Keratinocyte (primary cell): ENCODE measurements around the gene DNAH10. TPM values are rescaled to one million over a fixed set of nuclear protein-coding genes. Genes with fewer than 3 reads are reported as not detected.

Experiments used
- DNase-seq: peaks from one replicate; pipeline ENCODE4 v3.0.0-alpha.2; 2011; ENCODE audit warnings: low read depth, missing footprints, low spot score
- FAIRE-seq: peaks from 2 replicates; lab custom pipeline; 2011; peaks lifted over from hg19 to GRCh38; lab: Jason Lieb, UNC
- H2AFZ ChIP-seq: 2 replicates; pipeline ENCODE4 v1.6.0; 2012; ENCODE audit warnings: low read length, control low read depth, inconsistent platforms; ENCODE audit not compliant: control insufficient read depth
- H3K27ac ChIP-seq: 2 replicates; pipeline ENCODE4 v1.5.1; 2011; ENCODE audit warnings: low read length; ENCODE audit not compliant: control insufficient read depth, insufficient read depth
- H3K27me3 ChIP-seq: 3 replicates; pipeline ENCODE4 v1.6.0; 2011; ENCODE audit warnings: low read length; ENCODE audit not compliant: control insufficient read depth, insufficient read depth; ENCODE audit errors: extremely low read depth
- H3K36me3 ChIP-seq, 2 experiments: 2 replicates in 1 of 2; 3 replicates in 1 of 2; pipeline ENCODE4 v1.5.1; 2011; ENCODE audit warnings: low read length in 2 of 2, mild to moderate bottlenecking in 1 of 2; ENCODE audit not compliant: control insufficient read depth in 2 of 2, insufficient read depth in 2 of 2; ENCODE audit errors: extremely low read depth in 1 of 2
- H3K4me1 ChIP-seq: 3 replicates; pipeline ENCODE4 v1.5.1; 2011; ENCODE audit warnings: low read length; ENCODE audit not compliant: control insufficient read depth, insufficient read depth; ENCODE audit errors: extremely low read depth
- H3K4me2 ChIP-seq: 3 replicates; pipeline ENCODE4 v1.6.0; 2011; ENCODE audit warnings: low read depth, low read length; ENCODE audit not compliant: control insufficient read depth, insufficient read depth; ENCODE audit errors: extremely low read depth
- H3K4me3 ChIP-seq, 3 experiments: fragments of 200-600 bp in 1 of 3; sonication (generic) in 1 of 3; 2 replicates in 2 of 3; 3 replicates in 1 of 3; pipeline ENCODE4 v1.5.1; 2011 to 2016; ENCODE audit warnings: low read length in 3 of 3, mild to moderate bottlenecking in 3 of 3, control low read depth in 2 of 3, inconsistent platforms in 1 of 3, low read depth in 1 of 3, mixed read lengths in 1 of 3, mixed run types in 1 of 3, moderate library complexity in 1 of 3; ENCODE audit not compliant: control insufficient read depth in 2 of 3, insufficient read depth in 2 of 3; ENCODE audit errors: extremely low read depth in 1 of 3
- H3K79me2 ChIP-seq: 2 replicates; pipeline ENCODE4 v1.6.0; 2012; ENCODE audit warnings: low read length; ENCODE audit not compliant: control insufficient read depth, insufficient read depth
- H3K9ac ChIP-seq: 3 replicates; pipeline ENCODE4 v1.6.0; 2011; ENCODE audit warnings: low read length; ENCODE audit not compliant: control insufficient read depth, insufficient read depth; ENCODE audit errors: extremely low read depth
- H3K9me1 ChIP-seq: 3 replicates; pipeline ENCODE4 v1.6.0; 2011; ENCODE audit warnings: low read length; ENCODE audit not compliant: control insufficient read depth, insufficient read depth; ENCODE audit errors: extremely low read depth
- H3K9me3 ChIP-seq: 2 replicates; pipeline ENCODE4 v1.5.1; 2012; ENCODE audit warnings: low read depth, low read length; ENCODE audit not compliant: control insufficient read depth
- H4K20me1 ChIP-seq: 3 replicates; pipeline ENCODE4 v1.6.0; 2011; ENCODE audit warnings: low read length; ENCODE audit not compliant: control insufficient read depth, insufficient read depth; ENCODE audit errors: extremely low read depth
- CTCF ChIP-seq, 3 experiments: IDR thresholded peaks in 1 of 3; conservative IDR thresholded peaks in 1 of 3; optimal IDR thresholded peaks in 1 of 3; 2 replicates in 2 of 3; 3 replicates in 1 of 3; pipeline versions ENCODE3 to v1.5.1; 2011; ENCODE audit warnings: low read length in 3 of 3, mild to moderate bottlenecking in 3 of 3, moderate library complexity in 2 of 3, control low read depth in 1 of 3, inconsistent platforms in 1 of 3; ENCODE audit not compliant: insufficient read depth in 2 of 3; ENCODE audit errors: extremely low read depth in 1 of 3
- EZH2 ChIP-seq: IDR thresholded peaks from one replicate; pipeline ENCODE4 v1.6.1; 2012; ENCODE audit warnings: inconsistent platforms, mild to moderate bottlenecking, low read length, moderate library complexity
- dilution Hi-C: fragments of 300-500 bp; cut with MboI; formaldehyde crosslinking; loops from one replicate; pipeline ENCODE4 v1.7.0; 2020; ENCODE audit warnings: low sequenced_read_pairs; ENCODE audit not compliant: extremely low pct_ligation_motif_present
- polyA plus RNA-seq, 5 experiments: library from polyadenylated mRNA; depleted of rRNA in 3 of 5; stranded (reverse) in 3 of 5; stranded (forward) in 1 of 5; unstranded in 1 of 5; fragments of >200 nt; gene quantifications; 1 replicate in 1 of 5; 2 replicates in 3 of 5; 3 replicates in 1 of 5; pipeline versions ENCODE4 v1.2.1 to v1.2.3, GENCODE V29; 2011 to 2012; ENCODE audit warnings: missing spikeins in 2 of 5, low read depth in 1 of 5, low replicate concordance in 1 of 5

Gene DNAH10
- polyA plus RNA-seq, 1 donor (not counting 4 experiments of a cell fraction or from before 2014, with no cell fraction given), result 0.08 TPM

- Histone ChIP-seq H3K9ac (no peak overlapping the region), H3K9me3 (no peaks in the 10 kb centered on the region), H4K20me1 (no peaks in the 10 kb centered on the region), H3K4me3 (no peak overlapping the region), H3K27me3 (no peaks in the 10 kb centered on the region), H3K9me1 (no peaks in the 10 kb centered on the region), H3K27ac (no peak overlapping the region), H3K36me3 (no peaks in the 10 kb centered on the region), H2AFZ (no peak overlapping the region), H3K79me2 (no peaks in the 10 kb centered on the region), H3K4me2 (no peak overlapping the region), H3K4me1 (peaks cover 3% of the 10 kb centered on the region)
- TF ChIP-seq EZH2, result no peak
- dilution Hi-C loops, result no loop called here
- no peak for DNase-seq
- no peak for FAIRE-seq
Measured at GRCh38 chr12:123839826-123840225, 77.7 kb downstream of the DNAH10 start.

- Histone ChIP-seq H3K79me2 (no peaks in the 10 kb centered on the region), H4K20me1 (no peaks in the 10 kb centered on the region), H3K4me3 (no peak overlapping the region), H3K4me1 (peaks cover 3% of the 10 kb centered on the region), H3K9me3 (no peaks in the 10 kb centered on the region), H3K9me1 (no peaks in the 10 kb centered on the region), H3K9ac (no peak overlapping the region), H3K36me3 (no peaks in the 10 kb centered on the region), H3K27ac (no peak overlapping the region), H2AFZ (no peak overlapping the region), H3K4me2 (no peak overlapping the region), H3K27me3 (no peaks in the 10 kb centered on the region)
- dilution Hi-C loops, result no loop called here
- no peak for FAIRE-seq
- no peak for TF ChIP-seq EZH2
- TF ChIP-seq CTCF (optimal IDR thresholded peaks at IDR 0.05 in 1 of 3, IDR thresholded peaks at IDR 0.05 in 1 of 3, conservative IDR thresholded peaks at IDR 0.05 in 1 of 3; ENCODE audit: extremely low read depth in 1 of 3, insufficient read depth in 2 of 3, low read length in 3 of 3), result no peak
- DNase-seq, result no peak
Measured at GRCh38 chr12:123840765-123841425, 78.8 kb downstream of the DNAH10 start.
